IMR-90 (cell line): ENCODE measurements around the gene AQP1.

Experiments
- BHLHE40 ChIP-seq: fragments of 150-350 bp; IDR thresholded peaks from 2 replicates; pipeline ENCODE4 v1.6.1; 2016; ENCODE audit warnings: mild to moderate bottlenecking, low read depth, low read length
- CEBPB ChIP-seq: IDR thresholded peaks from 2 replicates; pipeline ENCODE4 v1.6.1; 2012; ENCODE audit warnings: low read depth, low read length, improper control_type of control experiment
- FOS ChIP-seq: fragments of 150-350 bp; IDR thresholded peaks from 2 replicates; pipeline ENCODE4 v1.6.1; 2016; ENCODE audit warnings: low read depth, low read length
- MAZ ChIP-seq: IDR thresholded peaks from 2 replicates; pipeline ENCODE4 v1.6.1; 2012; ENCODE audit warnings: low read depth, mild to moderate bottlenecking, low read length, improper control_type of control experiment, moderate library complexity, borderline replicate concordance
- MXI1 ChIP-seq: IDR thresholded peaks from 2 replicates; pipeline ENCODE4 v1.6.1; 2012; ENCODE audit warnings: low read depth, mild to moderate bottlenecking, low read length, moderate library complexity, borderline replicate concordance
- POLR2A ChIP-seq: IDR thresholded peaks from 2 replicates; pipeline ENCODE4 v1.6.1; 2012; ENCODE audit warnings: mild to moderate bottlenecking, low read depth, low read length
- RCOR1 ChIP-seq: IDR thresholded peaks from 2 replicates; pipeline ENCODE4 v1.6.1; 2012; ENCODE audit warnings: mild to moderate bottlenecking, low read length, improper control_type of control experiment; ENCODE audit not compliant: insufficient replicate concordance
- RFX5 ChIP-seq: IDR thresholded peaks from 2 replicates; pipeline ENCODE4 v1.8.0; 2012; ENCODE audit warnings: low read depth, mild to moderate bottlenecking, low read length, moderate library complexity
- SMC3 ChIP-seq: fragments of 150-350 bp; IDR thresholded peaks from 2 replicates; pipeline ENCODE4 v1.6.1; 2016; ENCODE audit warnings: low read depth, mild to moderate bottlenecking, antibody characterized with exemption, low read length, moderate library complexity
- TF ChIP-seq, protein P1 (sequence below): conservative IDR thresholded peaks from 2 replicates; pipeline ENCODE4 v1.5.1; 2012; ENCODE audit warnings: mild to moderate bottlenecking, low read depth, low read length, improper control_type of control experiment
- TF ChIP-seq, protein P2 (sequence below): fragments of 150-350 bp; IDR thresholded peaks from 2 replicates; pipeline ENCODE4 v1.6.1; 2016; ENCODE audit warnings: low read depth, mild to moderate bottlenecking, low read length, moderate library complexity, borderline replicate concordance
- TF ChIP-seq, protein P3 (sequence below): fragments of 150-350 bp; IDR thresholded peaks from 2 replicates; pipeline ENCODE4 v1.6.1; 2017; ENCODE audit warnings: mild to moderate bottlenecking, antibody characterized with exemption, low read length, low read depth

DNA sequence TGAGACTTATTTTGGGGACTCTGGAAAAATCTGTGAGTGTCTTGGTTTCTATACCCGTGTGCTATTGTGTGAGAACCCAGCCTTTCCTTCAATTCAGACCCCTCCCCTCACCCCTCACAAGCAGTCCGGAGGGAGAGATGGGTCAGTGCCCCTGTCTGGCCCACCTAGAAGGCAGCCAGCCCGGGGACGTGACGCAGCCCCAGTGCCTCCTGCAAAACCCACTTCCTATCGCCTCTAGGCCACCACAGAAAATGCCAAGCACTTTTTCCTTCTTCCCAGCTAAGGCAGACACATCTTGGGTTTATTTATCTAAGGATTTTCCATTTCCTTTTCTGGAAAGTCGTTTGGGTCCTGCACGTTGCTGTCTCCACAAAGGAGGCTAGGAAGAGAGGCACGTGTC is 11.6 kb upstream of the AQP1 start:
- TF ChIP-seq, protein P1, sequence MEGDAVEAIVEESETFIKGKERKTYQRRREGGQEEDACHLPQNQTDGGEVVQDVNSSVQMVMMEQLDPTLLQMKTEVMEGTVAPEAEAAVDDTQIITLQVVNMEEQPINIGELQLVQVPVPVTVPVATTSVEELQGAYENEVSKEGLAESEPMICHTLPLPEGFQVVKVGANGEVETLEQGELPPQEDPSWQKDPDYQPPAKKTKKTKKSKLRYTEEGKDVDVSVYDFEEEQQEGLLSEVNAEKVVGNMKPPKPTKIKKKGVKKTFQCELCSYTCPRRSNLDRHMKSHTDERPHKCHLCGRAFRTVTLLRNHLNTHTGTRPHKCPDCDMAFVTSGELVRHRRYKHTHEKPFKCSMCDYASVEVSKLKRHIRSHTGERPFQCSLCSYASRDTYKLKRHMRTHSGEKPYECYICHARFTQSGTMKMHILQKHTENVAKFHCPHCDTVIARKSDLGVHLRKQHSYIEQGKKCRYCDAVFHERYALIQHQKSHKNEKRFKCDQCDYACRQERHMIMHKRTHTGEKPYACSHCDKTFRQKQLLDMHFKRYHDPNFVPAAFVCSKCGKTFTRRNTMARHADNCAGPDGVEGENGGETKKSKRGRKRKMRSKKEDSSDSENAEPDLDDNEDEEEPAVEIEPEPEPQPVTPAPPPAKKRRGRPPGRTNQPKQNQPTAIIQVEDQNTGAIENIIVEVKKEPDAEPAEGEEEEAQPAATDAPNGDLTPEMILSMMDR: no peak
- TF ChIP-seq MXI1: no peak
- TF ChIP-seq CEBPB: no peak
- no peak for TF ChIP-seq POLR2A
- TF ChIP-seq RCOR1: no peak
- TF ChIP-seq, protein P2, sequence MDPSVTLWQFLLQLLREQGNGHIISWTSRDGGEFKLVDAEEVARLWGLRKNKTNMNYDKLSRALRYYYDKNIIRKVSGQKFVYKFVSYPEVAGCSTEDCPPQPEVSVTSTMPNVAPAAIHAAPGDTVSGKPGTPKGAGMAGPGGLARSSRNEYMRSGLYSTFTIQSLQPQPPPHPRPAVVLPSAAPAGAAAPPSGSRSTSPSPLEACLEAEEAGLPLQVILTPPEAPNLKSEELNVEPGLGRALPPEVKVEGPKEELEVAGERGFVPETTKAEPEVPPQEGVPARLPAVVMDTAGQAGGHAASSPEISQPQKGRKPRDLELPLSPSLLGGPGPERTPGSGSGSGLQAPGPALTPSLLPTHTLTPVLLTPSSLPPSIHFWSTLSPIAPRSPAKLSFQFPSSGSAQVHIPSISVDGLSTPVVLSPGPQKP: no peak
- TF ChIP-seq RFX5: no peak
- no peak for TF ChIP-seq FOS
- TF ChIP-seq SMC3: no peak
- TF ChIP-seq, protein P3, sequence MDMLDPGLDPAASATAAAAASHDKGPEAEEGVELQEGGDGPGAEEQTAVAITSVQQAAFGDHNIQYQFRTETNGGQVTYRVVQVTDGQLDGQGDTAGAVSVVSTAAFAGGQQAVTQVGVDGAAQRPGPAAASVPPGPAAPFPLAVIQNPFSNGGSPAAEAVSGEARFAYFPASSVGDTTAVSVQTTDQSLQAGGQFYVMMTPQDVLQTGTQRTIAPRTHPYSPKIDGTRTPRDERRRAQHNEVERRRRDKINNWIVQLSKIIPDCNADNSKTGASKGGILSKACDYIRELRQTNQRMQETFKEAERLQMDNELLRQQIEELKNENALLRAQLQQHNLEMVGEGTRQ: no peak
- TF ChIP-seq MAZ: no peak
- TF ChIP-seq BHLHE40: no peak
